Kidney epithelial cell (primary cell): ENCODE results near the gene HES5. TPM values are rescaled to one million over a fixed set of nuclear protein-coding genes. Genes with fewer than 3 reads are reported as not detected.

Experiments used
- DNase-seq: peaks from one replicate; pipeline ENCODE4 v3.0.0-alpha.2; 2010; ENCODE audit warnings: low read depth
- H3K27me3 ChIP-seq: 2 replicates; pipeline ENCODE4 v1.6.0; 2011; ENCODE audit warnings: low read length; ENCODE audit not compliant: control insufficient read depth, insufficient read depth
- H3K36me3 ChIP-seq: 2 replicates; pipeline ENCODE4 v1.5.1; 2011; ENCODE audit warnings: low read length; ENCODE audit not compliant: control insufficient read depth, insufficient read depth
- H3K4me3 ChIP-seq: 2 replicates; pipeline ENCODE4 v1.5.1; 2011; ENCODE audit warnings: low read depth, mild to moderate bottlenecking, control low read depth, low read length
- CTCF ChIP-seq: IDR thresholded peaks from 2 replicates; pipeline ENCODE4 v1.5.1; 2011; ENCODE audit warnings: mild to moderate bottlenecking, moderate library complexity, low read length, control low read depth, inconsistent platforms; ENCODE audit not compliant: insufficient read depth, poor library complexity, severe bottlenecking
- total RNA-seq: library from RNA; depleted of rRNA; stranded (reverse); fragments of >200 nt; gene quantifications from 2 replicates; pipeline ENCODE4 v1.2.3, GENCODE V29; 2015

Gene HES5
- total RNA-seq, 1 donor from 2014 or later, result 0.71 TPM

- no peak for TF ChIP-seq CTCF
- Histone ChIP-seq H3K4me3 (no peak overlapping the region), H3K27me3 (peaks cover 42% of the 10 kb centered on the region), H3K36me3 (no peaks in the 10 kb centered on the region)
- no peak for DNase-seq
These were observed 23.8 kb downstream of the HES5 start for GRCh38 chr1:2506007-2506860.

- DNase-seq, result no peak
- TF ChIP-seq CTCF, result no peak
- H3K4me3 ChIP-seq, result no peak overlapping the region
- H3K36me3 ChIP-seq, result no peaks in the 10 kb centered on the region
- H3K27me3 ChIP-seq, result peaks cover 47% of the 10 kb centered on the region
These were observed 24.5 kb downstream of the HES5 start for GRCh38 chr1:2505461-2505994.

- peaks cover 47% of the 10 kb centered on the region for H3K27me3 ChIP-seq
- DNase-seq, result no peak
- no peak for TF ChIP-seq CTCF
- no peaks in the 10 kb centered on the region for H3K36me3 ChIP-seq
- H3K4me3 ChIP-seq, result no peak overlapping the region
These were observed 25.2 kb downstream of the HES5 start for GRCh38 chr1:2504949-2505272.

- H3K36me3 ChIP-seq, result no peaks in the 10 kb centered on the region
- no peak overlapping the region for H3K4me3 ChIP-seq
- no peak for TF ChIP-seq CTCF
- no peak for DNase-seq
- H3K27me3 ChIP-seq, result peaks cover 47% of the 10 kb centered on the region
These were observed 25.7 kb downstream of the HES5 start for GRCh38 chr1:2504225-2504948.

- no peaks in the 10 kb centered on the region for H3K36me3 ChIP-seq
- no peak for TF ChIP-seq CTCF
- no peak for DNase-seq
These were observed 26.4 kb downstream of the HES5 start for GRCh38 chr1:2503554-2504224.

More at GRCh38 chr1:2503554-2504224, 26.4 kb downstream of the HES5 start:
- Histone ChIP-seq H3K4me3 (no peak overlapping the region), H3K27me3 (peaks cover 47% of the 10 kb centered on the region)
